Trophoblast cell (in vitro differentiated cells and primary cell): Measurements from ENCODE around the gene NAPG.
"Not testable (repeated sequence)": the region's sequence is repeated elsewhere in the genome, so short reads cannot be mapped to it uniquely, and the experiment has no call there.

Experiments used
- DNase-seq, 2 donors: peaks; one replicate each; pipeline ENCODE4 v3.0.0-alpha.2; 2016
- H2AFZ ChIP-seq: 2 replicates; pipeline ENCODE4 v1.6.1; 2013; ENCODE audit warnings: low read length, moderate library complexity, mild to moderate bottlenecking; ENCODE audit not compliant: insufficient read depth, poor library complexity
- H2AK5ac ChIP-seq: 2 replicates; pipeline ENCODE4 v1.6.1; 2013; ENCODE audit warnings: mild to moderate bottlenecking, low read length
- H2BK120ac ChIP-seq: 2 replicates; pipeline ENCODE4 v1.6.1; 2013; ENCODE audit warnings: low read length, mild to moderate bottlenecking, moderate library complexity; ENCODE audit not compliant: insufficient read depth, poor library complexity
- H2BK12ac ChIP-seq: 2 replicates; pipeline ENCODE4 v1.6.1; 2013; ENCODE audit warnings: mild to moderate bottlenecking, low read length, moderate library complexity
- H2BK5ac ChIP-seq: 2 replicates; pipeline ENCODE4 v1.6.1; 2013; ENCODE audit warnings: low read length, low read depth, moderate library complexity, mild to moderate bottlenecking; ENCODE audit not compliant: poor library complexity
- H3K14ac ChIP-seq: 2 replicates; pipeline ENCODE4 v1.6.1; 2013; ENCODE audit warnings: mild to moderate bottlenecking, low read length
- H3K18ac ChIP-seq: 2 replicates; pipeline ENCODE4 v1.6.1; 2013; ENCODE audit warnings: mild to moderate bottlenecking, low read length
- H3K23ac ChIP-seq: 2 replicates; pipeline ENCODE4 v1.6.1; 2013; ENCODE audit warnings: low read length
- H3K27ac ChIP-seq: 2 replicates; pipeline ENCODE4 v1.5.1; 2013; ENCODE audit warnings: low read depth, mild to moderate bottlenecking, inconsistent platforms, low read length, moderate library complexity
- H3K27me3 ChIP-seq: 2 replicates; pipeline ENCODE4 v1.6.1; 2013; ENCODE audit warnings: inconsistent platforms, mild to moderate bottlenecking, low read length, moderate library complexity; ENCODE audit not compliant: insufficient read depth
- H3K36me3 ChIP-seq, 2 experiments: 1 replicate in 1 of 2; 2 replicates in 1 of 2; pipeline ENCODE4 v1.6.1; 2013; ENCODE audit warnings: low read length in 2 of 2, mild to moderate bottlenecking in 2 of 2, moderate library complexity in 1 of 2; ENCODE audit not compliant: insufficient read depth in 2 of 2, control insufficient read depth in 1 of 2
- H3K4ac ChIP-seq: 2 replicates; pipeline ENCODE4 v1.6.1; 2013; ENCODE audit warnings: low read depth, mild to moderate bottlenecking, low read length, moderate library complexity
- H3K4me1 ChIP-seq, 2 experiments: 1 replicate in 1 of 2; 2 replicates in 1 of 2; pipeline ENCODE4 v1.6.1; 2013; ENCODE audit warnings: low read length in 2 of 2, mild to moderate bottlenecking in 2 of 2, moderate library complexity in 1 of 2; ENCODE audit not compliant: insufficient read depth in 2 of 2, control insufficient read depth in 1 of 2
- H3K4me2 ChIP-seq: 2 replicates; pipeline ENCODE4 v1.6.1; 2013; ENCODE audit warnings: inconsistent platforms, mild to moderate bottlenecking, low read length, moderate library complexity
- H3K4me3 ChIP-seq: 2 replicates; pipeline ENCODE4 v1.5.1; 2013; ENCODE audit warnings: mild to moderate bottlenecking, low read depth, low read length, inconsistent platforms
- H3K79me1 ChIP-seq: one replicate; pipeline ENCODE4 v1.6.1; 2013; ENCODE audit warnings: low read length
- H3K79me2 ChIP-seq: 2 replicates; pipeline ENCODE4 v1.6.1; 2013; ENCODE audit warnings: low read length, mild to moderate bottlenecking; ENCODE audit not compliant: control insufficient read depth, insufficient read depth, poor library complexity
- H3K9ac ChIP-seq: 2 replicates; pipeline ENCODE4 v1.6.1; 2013; ENCODE audit warnings: mild to moderate bottlenecking, low read length
- H3K9me3 ChIP-seq: 2 replicates; pipeline ENCODE4 v1.6.1; 2013; ENCODE audit warnings: low read depth, mild to moderate bottlenecking, control low read depth, inconsistent platforms, low read length; ENCODE audit not compliant: insufficient read depth
- H4K12ac ChIP-seq: 2 replicates; pipeline ENCODE4 v1.6.1; 2013; ENCODE audit warnings: low read depth, mild to moderate bottlenecking, low read length, moderate library complexity
- H4K8ac ChIP-seq: 2 replicates; pipeline ENCODE4 v1.6.1; 2013; ENCODE audit warnings: low read depth, mild to moderate bottlenecking, low read length, moderate library complexity
- H4K91ac ChIP-seq: one replicate; pipeline ENCODE4 v1.6.1; 2013; ENCODE audit warnings: low read depth, mild to moderate bottlenecking, low read length, moderate library complexity
- WGBS: extraction: QIAGEN DNeasy Blood & Tissue Kit; methylation state at CpG from one replicate; pipeline ENCODE4 v1.1.7; 2013; ENCODE audit warnings: missing lambda C conversion rate; ENCODE audit not compliant: insufficient read length, insufficient coverage; ENCODE audit errors: extremely low coverage; 5-methylcytosine and 5-hydroxymethylcytosine counted together

The NAPG gene

GRCh38 chr18:10571537-10571936 is 45.7 kb downstream of the NAPG start:
- H2BK5ac ChIP-seq: no peak overlapping the region
- no CpG with 5 or more reads among the region's 2 CpGs for WGBS
- H4K8ac ChIP-seq: no peak overlapping the region
- no peak overlapping the region for H3K4ac ChIP-seq
- H3K23ac ChIP-seq: no peak overlapping the region
- H2BK120ac ChIP-seq: no peak overlapping the region
- H3K79me1 ChIP-seq: no peaks in the 10 kb centered on the region
- no peak overlapping the region for H2AFZ ChIP-seq
- H3K4me3 ChIP-seq: no peak overlapping the region
- H3K9me3 ChIP-seq: peaks cover 3% of the 10 kb centered on the region
- no peak overlapping the region for H3K9ac ChIP-seq
- no peak overlapping the region for H3K14ac ChIP-seq
- H2AK5ac ChIP-seq: no peak overlapping the region
- no peak overlapping the region for H4K91ac ChIP-seq
- H3K4me1 ChIP-seq: no peaks in the 10 kb centered on the region
- H3K27me3 ChIP-seq: no peaks in the 10 kb centered on the region
- H3K4me2 ChIP-seq: no peak overlapping the region
- no peaks in the 10 kb centered on the region for H3K79me2 ChIP-seq
- no peak overlapping the region for H3K27ac ChIP-seq
- no peak overlapping the region for H3K18ac ChIP-seq
- no peak overlapping the region for H2BK12ac ChIP-seq
- DNase-seq: no peak
- no peaks in the 10 kb centered on the region for H3K36me3 ChIP-seq
- H4K12ac ChIP-seq: no peak overlapping the region

DNA sequence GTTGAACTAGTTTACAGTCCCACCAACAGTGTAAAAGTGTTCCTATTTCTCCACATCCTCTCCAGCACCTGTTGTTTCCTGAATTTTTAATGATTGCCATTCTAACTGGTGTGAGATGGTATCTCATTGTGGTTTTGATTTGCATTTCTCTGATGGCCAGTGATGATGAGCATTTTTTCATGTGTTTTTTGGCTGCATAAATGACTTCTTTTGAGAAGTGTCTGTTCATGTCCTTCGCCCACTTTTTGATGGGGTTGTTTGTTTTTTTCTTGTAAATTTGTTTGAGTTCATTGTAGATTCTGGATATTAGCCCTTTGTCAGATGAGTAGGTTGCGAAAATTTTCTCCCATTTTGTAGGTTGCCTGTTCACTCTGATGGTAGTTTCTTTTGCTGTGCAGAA is 47.4 kb downstream of the NAPG start:
- not testable (repeated sequence) for H3K4me1 ChIP-seq, H2AFZ ChIP-seq, H3K9ac ChIP-seq, H4K91ac ChIP-seq, H2BK120ac ChIP-seq, H3K4me3 ChIP-seq, H2BK5ac ChIP-seq, H3K27me3 ChIP-seq, H2AK5ac ChIP-seq, H3K14ac ChIP-seq, H3K18ac ChIP-seq, H3K23ac ChIP-seq, H3K9me3 ChIP-seq, H3K36me3 ChIP-seq, H3K79me2 ChIP-seq, H3K79me1 ChIP-seq, H2BK12ac ChIP-seq, H3K4me2 ChIP-seq, H4K12ac ChIP-seq, DNase-seq, H3K27ac ChIP-seq, H3K4ac ChIP-seq, H4K8ac ChIP-seq
- no CpG with 5 or more reads among the region's 2 CpGs for WGBS

DNA sequence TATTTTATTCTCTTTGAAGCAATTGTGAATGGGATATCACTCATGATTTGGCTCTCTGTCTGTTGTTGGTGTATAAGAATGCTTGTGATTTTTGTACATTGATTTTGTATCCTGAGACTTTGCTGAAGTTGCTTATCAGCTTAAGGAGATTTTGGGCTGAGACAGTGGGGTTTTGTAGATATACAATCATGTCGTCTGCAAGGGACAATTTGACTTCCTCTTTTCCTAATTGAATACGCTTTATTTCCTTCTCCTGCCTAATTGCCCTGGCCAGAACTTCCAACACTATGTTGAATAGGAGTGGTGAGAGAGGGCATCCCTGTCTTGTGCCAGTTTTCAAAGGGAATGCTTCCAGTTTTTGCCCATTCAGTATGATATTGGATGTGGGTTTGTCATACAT is 48.6 kb downstream of the NAPG start:
- not testable (repeated sequence) for H3K9ac ChIP-seq, H3K4me1 ChIP-seq, H3K14ac ChIP-seq, H2BK5ac ChIP-seq, H3K9me3 ChIP-seq, H3K4me2 ChIP-seq, H3K23ac ChIP-seq, H3K4ac ChIP-seq, H3K4me3 ChIP-seq, H2BK120ac ChIP-seq, H3K79me2 ChIP-seq, H2BK12ac ChIP-seq, H4K12ac ChIP-seq, H3K18ac ChIP-seq, H3K27ac ChIP-seq, H2AK5ac ChIP-seq, H3K27me3 ChIP-seq, H4K91ac ChIP-seq, H3K79me1 ChIP-seq, DNase-seq, H4K8ac ChIP-seq, H3K36me3 ChIP-seq, H2AFZ ChIP-seq
- WGBS: no CpG with 5 or more reads among the region's 2 CpGs

- H2AFZ ChIP-seq, H2BK120ac ChIP-seq, H3K14ac ChIP-seq, H3K18ac ChIP-seq, H3K27ac ChIP-seq, H4K91ac ChIP-seq, H3K79me2 ChIP-seq, H2BK12ac ChIP-seq, DNase-seq, H4K8ac ChIP-seq, H3K9me3 ChIP-seq, H3K36me3 ChIP-seq, H3K4me1 ChIP-seq, H2AK5ac ChIP-seq, H3K79me1 ChIP-seq, H3K4me2 ChIP-seq, H3K4me3 ChIP-seq, H2BK5ac ChIP-seq, H3K23ac ChIP-seq, H4K12ac ChIP-seq, H3K27me3 ChIP-seq, H3K4ac ChIP-seq, H3K9ac ChIP-seq: not testable (repeated sequence)
- WGBS: no CpG with 5 or more reads among the region's 25 CpGs
Measured at GRCh38 chr18:10577842-10578572, 52.2 kb downstream of the NAPG start.
